SK-N-SH (cell line): Measurements from ENCODE around the gene CERKL.

Experiments
- JUND ChIP-seq: IDR thresholded peaks from 2 replicates; pipeline ENCODE4 v1.4.0; 2012
- MXI1 ChIP-seq: IDR thresholded peaks from 2 replicates; pipeline ENCODE4 v1.6.1; 2012; ENCODE audit warnings: mild to moderate bottlenecking, low read depth, low read length, improper control_type of control experiment
- NFIC ChIP-seq: IDR thresholded peaks from 2 replicates; pipeline ENCODE4 v1.4.0; 2012; ENCODE audit warnings: borderline replicate concordance
- NRF1 ChIP-seq: IDR thresholded peaks from 2 replicates; pipeline ENCODE4 v1.6.1; 2012; ENCODE audit warnings: low read depth, mild to moderate bottlenecking, low read length
- POLR2AphosphoS5 ChIP-seq: IDR thresholded peaks from 2 replicates; pipeline ENCODE4 v1.6.1; 2012; ENCODE audit warnings: low read depth, low read length
- RAD21 ChIP-seq: IDR thresholded peaks from 2 replicates; pipeline ENCODE4 v1.6.1; 2012; ENCODE audit warnings: mild to moderate bottlenecking, low read length
- RCOR1 ChIP-seq: fragments of 150-350 bp; IDR thresholded peaks from 2 replicates; pipeline ENCODE4 v1.6.1; 2017; ENCODE audit warnings: antibody characterized with exemption, low read length
- SMC3 ChIP-seq: IDR thresholded peaks from 2 replicates; pipeline ENCODE4 v1.6.1; 2012; ENCODE audit warnings: low read depth, low read length, improper control_type of control experiment
- YY1 ChIP-seq: IDR thresholded peaks from 2 replicates; pipeline ENCODE4 v1.4.0; 2012; ENCODE audit warnings: low read depth, mild to moderate bottlenecking
- TF ChIP-seq, protein P1 (sequence below): fragments of 200-600 bp; sonication (generic); IDR thresholded peaks from 2 replicates; pipeline ENCODE4 v1.6.1; 2017; ENCODE audit warnings: antibody characterized with exemption, mild to moderate bottlenecking, moderate library complexity
- TF ChIP-seq, protein P2 (sequence below): IDR thresholded peaks from 2 replicates; pipeline ENCODE4 v1.6.1; 2012; ENCODE audit warnings: mild to moderate bottlenecking, low read depth, low read length, moderate library complexity
- TF ChIP-seq, protein P3 (sequence below): fragments of 150-350 bp; IDR thresholded peaks from 2 replicates; pipeline ENCODE4 v1.6.1; 2017; ENCODE audit warnings: antibody characterized with exemption, low read length, low read depth, borderline replicate concordance

DNA sequence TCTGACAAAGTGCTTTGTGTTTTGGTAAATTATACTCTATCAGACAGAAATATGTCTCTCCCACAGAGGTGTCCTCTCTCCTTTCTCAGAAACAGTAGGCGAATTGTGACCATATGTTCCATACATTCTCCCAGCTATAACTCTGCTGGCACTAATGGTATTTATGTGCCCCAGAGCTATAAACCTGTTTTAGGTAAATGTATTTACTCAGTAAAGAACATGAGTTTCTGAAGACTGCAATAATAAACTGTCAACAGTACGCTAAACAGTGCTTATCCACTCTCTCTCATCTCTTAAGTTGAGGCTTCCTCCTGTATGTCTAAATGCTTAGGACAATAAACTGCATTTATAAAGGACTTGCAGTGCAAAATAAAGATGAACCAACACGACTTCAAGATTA is 141.2 kb downstream of the CERKL start:
- TF ChIP-seq POLR2AphosphoS5 (no peak), RCOR1 (peak; percentile 70; the same call in 1 of the 2 replicates), JUND (no peak), NRF1 (no peak), SMC3 (no peak), MXI1 (no peak), NFIC (no peak), RAD21 (no peak), YY1 (no peak)
- TF ChIP-seq, protein P1, sequence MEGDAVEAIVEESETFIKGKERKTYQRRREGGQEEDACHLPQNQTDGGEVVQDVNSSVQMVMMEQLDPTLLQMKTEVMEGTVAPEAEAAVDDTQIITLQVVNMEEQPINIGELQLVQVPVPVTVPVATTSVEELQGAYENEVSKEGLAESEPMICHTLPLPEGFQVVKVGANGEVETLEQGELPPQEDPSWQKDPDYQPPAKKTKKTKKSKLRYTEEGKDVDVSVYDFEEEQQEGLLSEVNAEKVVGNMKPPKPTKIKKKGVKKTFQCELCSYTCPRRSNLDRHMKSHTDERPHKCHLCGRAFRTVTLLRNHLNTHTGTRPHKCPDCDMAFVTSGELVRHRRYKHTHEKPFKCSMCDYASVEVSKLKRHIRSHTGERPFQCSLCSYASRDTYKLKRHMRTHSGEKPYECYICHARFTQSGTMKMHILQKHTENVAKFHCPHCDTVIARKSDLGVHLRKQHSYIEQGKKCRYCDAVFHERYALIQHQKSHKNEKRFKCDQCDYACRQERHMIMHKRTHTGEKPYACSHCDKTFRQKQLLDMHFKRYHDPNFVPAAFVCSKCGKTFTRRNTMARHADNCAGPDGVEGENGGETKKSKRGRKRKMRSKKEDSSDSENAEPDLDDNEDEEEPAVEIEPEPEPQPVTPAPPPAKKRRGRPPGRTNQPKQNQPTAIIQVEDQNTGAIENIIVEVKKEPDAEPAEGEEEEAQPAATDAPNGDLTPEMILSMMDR: no peak
- TF ChIP-seq, protein P2, sequence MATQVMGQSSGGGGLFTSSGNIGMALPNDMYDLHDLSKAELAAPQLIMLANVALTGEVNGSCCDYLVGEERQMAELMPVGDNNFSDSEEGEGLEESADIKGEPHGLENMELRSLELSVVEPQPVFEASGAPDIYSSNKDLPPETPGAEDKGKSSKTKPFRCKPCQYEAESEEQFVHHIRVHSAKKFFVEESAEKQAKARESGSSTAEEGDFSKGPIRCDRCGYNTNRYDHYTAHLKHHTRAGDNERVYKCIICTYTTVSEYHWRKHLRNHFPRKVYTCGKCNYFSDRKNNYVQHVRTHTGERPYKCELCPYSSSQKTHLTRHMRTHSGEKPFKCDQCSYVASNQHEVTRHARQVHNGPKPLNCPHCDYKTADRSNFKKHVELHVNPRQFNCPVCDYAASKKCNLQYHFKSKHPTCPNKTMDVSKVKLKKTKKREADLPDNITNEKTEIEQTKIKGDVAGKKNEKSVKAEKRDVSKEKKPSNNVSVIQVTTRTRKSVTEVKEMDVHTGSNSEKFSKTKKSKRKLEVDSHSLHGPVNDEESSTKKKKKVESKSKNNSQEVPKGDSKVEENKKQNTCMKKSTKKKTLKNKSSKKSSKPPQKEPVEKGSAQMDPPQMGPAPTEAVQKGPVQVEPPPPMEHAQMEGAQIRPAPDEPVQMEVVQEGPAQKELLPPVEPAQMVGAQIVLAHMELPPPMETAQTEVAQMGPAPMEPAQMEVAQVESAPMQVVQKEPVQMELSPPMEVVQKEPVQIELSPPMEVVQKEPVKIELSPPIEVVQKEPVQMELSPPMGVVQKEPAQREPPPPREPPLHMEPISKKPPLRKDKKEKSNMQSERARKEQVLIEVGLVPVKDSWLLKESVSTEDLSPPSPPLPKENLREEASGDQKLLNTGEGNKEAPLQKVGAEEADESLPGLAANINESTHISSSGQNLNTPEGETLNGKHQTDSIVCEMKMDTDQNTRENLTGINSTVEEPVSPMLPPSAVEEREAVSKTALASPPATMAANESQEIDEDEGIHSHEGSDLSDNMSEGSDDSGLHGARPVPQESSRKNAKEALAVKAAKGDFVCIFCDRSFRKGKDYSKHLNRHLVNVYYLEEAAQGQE: no peak
- TF ChIP-seq, protein P3, sequence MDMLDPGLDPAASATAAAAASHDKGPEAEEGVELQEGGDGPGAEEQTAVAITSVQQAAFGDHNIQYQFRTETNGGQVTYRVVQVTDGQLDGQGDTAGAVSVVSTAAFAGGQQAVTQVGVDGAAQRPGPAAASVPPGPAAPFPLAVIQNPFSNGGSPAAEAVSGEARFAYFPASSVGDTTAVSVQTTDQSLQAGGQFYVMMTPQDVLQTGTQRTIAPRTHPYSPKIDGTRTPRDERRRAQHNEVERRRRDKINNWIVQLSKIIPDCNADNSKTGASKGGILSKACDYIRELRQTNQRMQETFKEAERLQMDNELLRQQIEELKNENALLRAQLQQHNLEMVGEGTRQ: no peak
